HG02970 (cell line): ENCODE results near the gene COQ8A.

Experiments used
- ATAC-seq: cut with Tn5 transposase; IDR thresholded peaks from one replicate; pipeline ENCODE4 v1.9.1; 2021; ENCODE audit warnings: mild to moderate bottlenecking, moderate library complexity, moderate number of reproducible peaks; ENCODE audit not compliant: unreplicated experiment, low FRiP score

COQ8A gene

DNA sequence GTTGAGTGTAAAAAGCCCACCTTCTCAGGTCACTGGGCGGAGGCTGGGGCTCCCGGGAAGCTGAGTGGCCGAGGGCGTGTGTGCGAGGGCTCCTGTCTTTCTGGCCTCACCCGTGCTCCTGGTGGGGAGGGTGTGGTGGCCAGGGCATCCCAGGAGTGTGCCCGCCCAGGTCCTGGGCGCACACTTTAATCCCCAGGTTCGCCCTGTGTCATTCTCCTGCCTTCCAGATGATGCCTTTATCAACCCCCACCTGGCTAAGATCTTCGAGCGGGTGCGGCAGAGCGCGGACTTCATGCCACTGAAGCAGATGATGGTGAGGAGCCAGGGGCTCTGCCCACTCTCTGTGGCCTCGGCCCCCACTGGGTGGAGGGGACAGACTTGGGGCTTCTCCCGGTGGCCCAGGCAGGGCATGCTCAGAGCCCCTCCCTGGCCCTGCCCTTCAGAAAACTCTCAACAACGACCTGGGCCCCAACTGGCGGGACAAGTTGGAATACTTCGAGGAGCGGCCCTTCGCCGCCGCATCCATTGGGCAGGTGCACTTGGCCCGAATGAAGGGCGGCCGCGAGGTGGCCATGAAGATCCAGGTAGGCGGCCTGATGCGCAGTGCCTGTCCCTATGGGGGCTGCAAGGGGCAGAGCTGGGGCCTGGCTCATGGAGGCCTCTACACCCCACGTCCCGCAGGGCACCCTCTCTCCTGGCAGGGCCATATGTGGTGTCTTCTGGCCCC lies 42.5 kb downstream of the COQ8A start:
- ATAC-seq: no peak

GRCh38 chr1:226983247-226983991 lies 43.3 kb downstream of the COQ8A start:
- no peak for ATAC-seq

GRCh38 chr1:226983992-226984364 lies 43.9 kb downstream of the COQ8A start:
- no peak for ATAC-seq

GRCh38 chr1:226984521-226985238 lies 44.6 kb downstream of the COQ8A start:
- no peak for ATAC-seq

- no peak for ATAC-seq
Observed at GRCh38 chr1:226985239-226985838, 45.2 kb downstream of the COQ8A start.

DNA sequence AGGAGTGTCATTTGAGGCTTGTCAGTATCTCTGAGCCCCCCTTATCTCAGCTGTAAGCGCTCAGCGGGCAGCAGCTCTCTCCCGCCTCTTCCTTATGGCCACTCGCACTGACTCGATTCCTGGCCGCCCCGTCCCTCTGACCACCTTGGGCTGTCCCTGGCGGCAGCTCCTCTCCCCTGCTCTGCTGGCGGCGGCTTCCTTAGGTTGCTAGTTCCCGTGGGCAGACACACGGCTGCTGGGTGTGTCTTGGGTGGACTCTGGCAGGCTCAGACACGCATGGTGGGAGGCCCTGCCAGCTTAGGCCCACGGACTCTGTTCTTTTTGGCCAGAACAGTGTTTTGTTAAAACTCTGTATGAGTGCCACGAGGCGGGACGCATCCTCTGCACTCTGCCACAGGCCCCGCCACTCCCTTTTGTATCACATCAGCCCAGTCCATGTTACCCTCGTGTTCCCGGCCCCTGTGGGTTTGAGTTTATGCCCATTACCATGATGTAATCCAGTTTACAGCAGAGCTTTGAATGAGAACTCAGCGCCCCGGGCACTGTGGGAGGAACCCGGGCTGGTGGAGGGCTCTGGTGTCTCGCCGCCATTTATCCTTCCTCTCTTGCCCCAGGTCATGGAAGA lies 45.9 kb downstream of the COQ8A start:
- ATAC-seq: no peak

DNA sequence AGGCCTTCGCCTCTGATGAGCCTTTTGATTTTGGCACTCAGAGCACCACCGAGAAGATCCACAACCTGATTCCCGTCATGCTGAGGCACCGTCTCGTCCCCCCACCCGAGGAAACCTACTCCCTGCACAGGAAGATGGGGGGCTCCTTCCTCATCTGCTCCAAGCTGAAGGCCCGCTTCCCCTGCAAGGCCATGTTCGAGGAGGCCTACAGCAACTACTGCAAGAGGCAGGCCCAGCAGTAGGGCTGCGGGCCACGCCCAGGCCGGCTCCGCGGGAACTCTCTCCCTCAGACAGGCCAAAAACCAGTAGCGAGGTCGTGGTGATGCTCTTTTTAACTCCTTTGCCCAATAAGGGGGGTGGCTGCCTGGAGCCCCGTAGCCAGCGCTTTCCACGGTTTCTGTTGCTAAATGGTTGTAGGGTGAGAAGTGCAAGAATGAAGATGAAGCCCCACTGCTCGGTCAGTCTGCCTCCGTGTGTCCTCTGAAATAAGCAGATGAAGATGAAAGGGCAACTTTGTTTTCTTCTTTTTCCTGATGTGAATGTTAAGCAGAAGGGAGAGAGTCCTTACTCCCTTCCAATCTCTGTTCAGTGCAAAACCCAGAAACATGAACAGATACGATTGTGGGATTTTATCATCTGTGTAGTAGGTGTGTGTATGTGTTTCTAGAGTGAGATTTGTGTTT lies 46.5 kb downstream of the COQ8A start:
- no peak for ATAC-seq

DNA sequence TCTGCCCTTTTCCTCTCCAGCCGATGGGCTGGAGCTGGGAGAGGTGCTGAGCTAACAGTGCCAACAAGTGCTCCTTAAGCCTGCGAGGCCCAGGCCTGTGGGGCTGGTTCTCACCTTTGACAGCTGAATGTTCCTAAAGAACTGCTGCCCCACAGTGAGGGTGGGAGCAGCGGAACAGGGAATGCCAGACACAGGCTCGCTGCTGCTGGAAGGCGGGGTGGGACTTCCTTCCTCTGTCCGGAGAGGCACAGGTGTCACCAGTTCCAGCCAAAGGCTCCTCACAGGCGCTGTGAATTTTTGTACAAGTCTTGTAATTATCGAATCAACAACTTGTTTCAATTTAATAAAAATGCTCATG lies 47.1 kb downstream of the COQ8A start:
- ATAC-seq: no peak

DNA sequence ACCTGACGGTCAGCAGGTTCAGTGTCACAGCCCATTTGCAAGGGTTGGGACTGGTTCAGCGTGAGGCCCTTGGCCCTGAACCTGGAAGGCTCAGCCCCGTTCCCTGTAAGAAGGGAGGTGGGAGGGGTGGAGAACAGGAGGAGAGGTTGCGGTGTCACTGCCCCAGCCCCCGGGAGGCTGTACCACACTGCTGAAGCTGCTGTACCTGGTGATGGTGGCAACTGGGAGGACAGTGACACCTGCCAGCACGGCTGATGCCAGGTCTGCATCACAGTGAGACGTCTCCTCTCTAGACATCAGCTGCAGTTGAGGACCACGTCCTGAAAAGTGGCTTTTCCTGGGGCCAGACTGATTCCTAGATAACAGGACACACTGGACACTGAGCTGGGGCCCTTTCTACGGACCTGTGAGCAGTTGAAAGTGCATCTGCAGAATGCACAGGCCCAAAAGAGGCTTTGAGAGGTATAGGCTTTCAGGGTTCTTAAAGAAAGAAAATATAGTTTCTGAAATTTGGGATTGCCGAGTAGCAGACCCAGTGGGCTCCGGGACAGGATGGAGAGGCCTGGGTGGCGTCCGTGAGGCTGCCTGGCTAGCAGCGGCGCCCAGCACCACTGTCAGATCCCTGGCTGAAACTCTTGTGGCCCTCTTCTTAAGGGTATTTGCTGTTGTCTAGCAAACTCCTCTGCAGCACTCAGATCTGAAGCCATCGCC lies 47.7 kb downstream of the COQ8A start:
- no peak for ATAC-seq

DNA sequence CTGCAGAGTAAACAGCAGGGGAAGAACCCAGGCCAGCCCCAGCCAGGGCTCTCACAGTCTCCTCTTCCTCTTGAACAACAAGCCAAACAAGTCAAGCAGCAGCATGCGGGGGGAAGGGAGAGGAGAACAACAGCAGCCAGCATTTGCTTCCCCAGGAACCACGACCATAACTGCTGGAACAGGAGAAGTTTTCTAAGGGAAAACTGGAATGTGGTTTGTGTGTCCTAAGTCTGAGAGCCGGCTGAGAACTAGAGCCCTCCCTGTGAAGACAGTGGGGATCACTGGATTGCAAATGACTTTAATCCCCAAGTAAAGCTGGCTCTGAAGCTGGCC lies 48.2 kb downstream of the COQ8A start:
- ATAC-seq: no peak

GRCh38 chr1:226989085-226989920 lies 49.2 kb downstream of the COQ8A start:
- ATAC-seq: no peak

DNA sequence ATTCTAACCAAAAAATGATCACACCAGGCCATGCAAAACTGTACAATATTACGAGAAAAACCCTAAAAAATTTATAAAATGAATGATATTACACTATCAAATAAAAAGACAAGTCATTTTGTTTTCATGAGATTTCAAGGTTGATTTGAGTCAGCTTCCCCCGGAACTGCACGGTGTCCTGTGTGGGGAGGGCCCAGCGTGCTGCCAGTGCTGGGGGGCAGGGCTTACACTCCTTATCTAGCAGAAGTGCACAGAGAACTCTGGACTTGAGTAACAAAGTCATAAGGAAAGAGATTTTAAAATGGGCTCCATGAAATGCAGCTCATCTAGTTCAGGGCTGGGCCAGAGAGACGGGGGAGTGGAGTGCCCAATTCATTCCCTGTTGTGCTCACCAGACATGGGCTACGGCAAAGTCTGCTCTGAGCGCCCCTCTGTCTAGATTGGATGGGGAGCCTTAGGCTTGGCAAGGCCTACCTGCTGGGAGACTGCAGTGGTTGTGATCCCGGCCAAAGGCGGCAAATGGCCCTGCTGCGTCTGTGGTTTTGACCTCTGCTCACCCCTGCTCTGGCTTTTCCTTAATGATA lies 50.1 kb downstream of the COQ8A start:
- ATAC-seq: peak; percentile 50

- no peak for ATAC-seq
Observed at GRCh38 chr1:226991920-226992319, 51.8 kb downstream of the COQ8A start.

DNA sequence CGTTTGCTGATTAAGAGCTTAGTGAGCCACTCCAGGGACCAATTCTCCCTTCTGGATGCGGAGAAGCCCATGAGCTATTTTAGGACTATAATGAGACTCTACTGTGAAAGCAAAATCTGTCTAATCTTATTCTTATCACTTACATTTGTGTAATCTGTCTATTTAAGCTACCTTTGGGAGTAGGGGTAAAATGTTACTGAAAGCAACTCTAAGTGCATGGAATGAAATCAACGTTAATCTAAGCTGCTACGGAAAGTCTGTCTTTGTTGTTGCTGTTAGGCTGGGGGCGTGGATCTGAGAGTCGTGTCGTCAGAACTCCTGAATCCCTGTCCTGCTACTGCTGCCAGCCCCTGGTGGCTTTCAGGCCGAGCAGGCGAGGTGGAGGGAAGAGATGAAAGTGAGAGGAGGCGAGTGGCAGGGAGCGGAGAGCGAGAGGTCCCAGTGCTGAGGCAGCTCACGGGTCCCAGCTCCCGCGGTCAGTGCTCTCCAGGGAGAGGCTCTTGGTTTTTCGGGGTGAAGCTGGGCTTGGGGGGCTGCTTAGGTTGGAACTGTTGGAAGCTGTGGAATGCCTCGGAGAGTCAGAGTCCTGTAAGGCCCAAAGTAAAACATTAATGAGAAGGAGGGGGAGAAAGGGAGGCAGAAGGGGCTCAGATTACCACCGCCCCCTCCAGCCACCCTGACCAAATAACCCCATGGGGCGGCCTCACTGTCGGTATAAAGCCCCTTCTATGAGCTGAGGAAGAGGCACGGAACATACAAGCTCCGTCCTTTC lies 53.9 kb downstream of the COQ8A start:
- no peak for ATAC-seq

GRCh38 chr1:226994586-226995364 lies 54.7 kb downstream of the COQ8A start:
- peak; percentile 7 for ATAC-seq

GRCh38 chr1:226995365-226996332 lies 55.6 kb downstream of the COQ8A start:
- peak; percentile 80 for ATAC-seq
